Transverse colon (tissue), 4 donors: ENCODE measurements around the gene MAGI1. TPM values are rescaled to one million over a fixed set of nuclear protein-coding genes. Genes with fewer than 3 reads are reported as not detected.

Source experiments
- DNase-seq: peaks from one replicate; pipeline ENCODE4 v3.0.0-alpha.2; 2019
- H3K27ac ChIP-seq, 4 donors: fragments of 200-600 bp; sonication (generic); 2 replicates each; pipeline ENCODE4 v1.5.1; 2016 to 2018; ENCODE audit warnings: inconsistent platforms in 4 of 4
- H3K27me3 ChIP-seq: fragments of 200-600 bp; sonication (generic); 2 replicates; pipeline ENCODE4 v1.5.1; 2017; ENCODE audit warnings: inconsistent platforms
- H3K36me3 ChIP-seq, 4 donors: fragments of 200-600 bp; sonication (generic); 2 replicates each; pipeline ENCODE4 v1.5.1; 2017 to 2019; ENCODE audit warnings: inconsistent platforms in 4 of 4
- H3K4me1 ChIP-seq, 4 donors: fragments of 200-600 bp; sonication (generic); 2 replicates each; pipeline ENCODE4 v1.5.1; 2017 to 2020; ENCODE audit warnings: inconsistent platforms in 4 of 4
- H3K4me3 ChIP-seq, 4 donors: fragments of 200-600 bp; sonication (generic); 1 replicate in 1 of 4; 2 replicates in 3 of 4; pipeline versions ENCODE4 v1.5.1 to v1.6.1; 2017 to 2019; ENCODE audit warnings: inconsistent platforms in 4 of 4
- H3K9me3 ChIP-seq, 2 donors: fragments of 200-600 bp; sonication (generic); 2 replicates each; pipeline ENCODE4 v1.5.1; 2017 to 2019; ENCODE audit warnings: inconsistent platforms in 2 of 2
- CTCF ChIP-seq, 5 experiments: fragments of 200-600 bp in 3 of 5; fragments of 450-650 bp in 2 of 5; sonication (generic) in 3 of 5; IDR thresholded peaks; 1 replicate in 2 of 5; 2 replicates in 3 of 5; pipeline ENCODE4 v1.5.1; 2016 to 2017; ENCODE audit warnings: antibody characterized with exemption in 5 of 5, inconsistent platforms in 3 of 5, mild to moderate bottlenecking in 2 of 5, moderate library complexity in 1 of 5
- EP300 ChIP-seq: sonication (generic); formaldehyde crosslinking; IDR thresholded peaks from one replicate; pipeline ENCODE4 v1.6.1; 2017; ENCODE audit warnings: antibody characterized with exemption, low read depth
- POLR2A ChIP-seq: fragments of 450-650 bp; IDR thresholded peaks from one replicate; pipeline ENCODE4 v1.6.1; 2016; ENCODE audit warnings: antibody characterized with exemption, mild to moderate bottlenecking, moderate library complexity
- POLR2AphosphoS5 ChIP-seq, 3 donors: sonication (generic); formaldehyde crosslinking; IDR thresholded peaks; one replicate each; pipeline ENCODE4 v1.6.1; 2016; ENCODE audit warnings: antibody characterized with exemption in 3 of 3
- WGBS, 2 donors: methylation state at CpG; one replicate each; pipeline ENCODE4 v1.1.5; 2018; ENCODE audit warnings: low coverage in 1 of 2; 5-methylcytosine and 5-hydroxymethylcytosine counted together
- in situ Hi-C, 4 donors: fragments of 200-750 bp; cut with MboI; loops; one replicate each; pipeline versions ENCODE4 v1.15.0 to v1.15.1; 2017; ENCODE audit warnings: low sequenced_read_pairs in 3 of 4, low pct_ligation_motif_present in 1 of 4, low pct_unique_long_range_greater_than_20kb in 1 of 4
- intact Hi-C: fragments of 100-400 bp; cut with DNase I; formaldehyde crosslinking; loops from one replicate; pipeline ENCODE4 v1.15.1; 2023; ENCODE audit warnings: low total_unique reads
- total RNA-seq, 4 donors: library from RNA; depleted of rRNA; stranded (reverse); fragments of >200 nt; gene quantifications; one replicate each; pipeline ENCODE4 v1.1.0, GENCODE V29; 2016

The MAGI1 gene
- total RNA-seq, 4 donors from 2014 or later = 50.8 to 190 (median 67.4) TPM

- no peak for DNase-seq
- Histone ChIP-seq H3K36me3 (no peaks in the 10 kb centered on the region), H3K27ac (peak overlapping the region; percentile 20 to 59 (median 44)), H3K4me1 (peaks cover 5 to 26% (median 13%) of the 10 kb centered on the region in 4 donors), H3K27me3 (no peaks in the 10 kb centered on the region), H3K9me3 (no peaks in the 10 kb centered on the region), H3K4me3 (no peak overlapping the region)
- in situ Hi-C loops = loop anchor here in 2 of 4 donors (25.0 kb wide), 2 partner anchors 722 to 872 kb away; partner anchors contain the start of gene ADAMTS9 (in 1 of the 2)
- TF ChIP-seq POLR2A (no peak), POLR2AphosphoS5 (IDR thresholded peaks at IDR 0.05) (no peak), CTCF (IDR thresholded peaks at IDR 0.05) (no peak), EP300 (no peak)
- intact Hi-C loops = no loop called here
- 58 to 62% methylated on average over 3 of the region's 3 CpGs for WGBS, 2 donors
Measured at GRCh38 chr3:65409176-65409569, 629.5 kb downstream of the MAGI1 start.

GRCh38 chr3:65408531-65409175 lies 630.1 kb downstream of the MAGI1 start:
- no peaks in the 10 kb centered on the region for H3K27me3 ChIP-seq
- in situ Hi-C loops = loop anchor here in 2 of 4 donors (25.0 kb wide), 2 partner anchors 721 to 871 kb away; partner anchors contain the start of gene ADAMTS9 (in 1 of the 2)
- WGBS, 2 donors = 68 to 72% methylated on average over 6 of the region's 6 CpGs
- H3K9me3 ChIP-seq = no peaks in the 10 kb centered on the region
- H3K27ac ChIP-seq = peak overlapping the region; percentile 20 to 59 (median 44)
- no peak for DNase-seq
- TF ChIP-seq POLR2AphosphoS5 (IDR thresholded peaks at IDR 0.05) = no peak
- peak; percentile 34 for TF ChIP-seq EP300
- H3K4me1 ChIP-seq = peaks cover 5 to 21% (median 13%) of the 10 kb centered on the region in 4 donors
- H3K4me3 ChIP-seq = no peak overlapping the region
- intact Hi-C loops = no loop called here
- no peaks in the 10 kb centered on the region for H3K36me3 ChIP-seq

- no peak for TF ChIP-seq CTCF (IDR thresholded peaks at IDR 0.05)
- no peak for TF ChIP-seq EP300
- TF ChIP-seq POLR2AphosphoS5 (IDR thresholded peaks at IDR 0.05) = no peak
- TF ChIP-seq POLR2A = no peak
- no peaks in the 10 kb centered on the region for H3K36me3 ChIP-seq
- peaks cover 0 to 7% (median under 1%) of the 10 kb centered on the region in 4 donors for H3K4me1 ChIP-seq
- intact Hi-C loops (no loop called here), in situ Hi-C loops (loop anchor here in 2 of 4 donors (25.0 kb wide), 2 partner anchors 719 to 869 kb away; partner anchors contain the start of gene ADAMTS9 (in 1 of the 2))
- H3K4me3 ChIP-seq = no peak overlapping the region
- H3K9me3 ChIP-seq = no peaks in the 10 kb centered on the region
- 83 to 86% methylated on average over 3 to 4 of the region's 4 CpGs for WGBS, 2 donors
- no peaks in the 10 kb centered on the region for H3K27me3 ChIP-seq
- no peak overlapping the region for H3K27ac ChIP-seq
- DNase-seq = no peak
Measured at GRCh38 chr3:65406470-65406869, 632.2 kb downstream of the MAGI1 start.

- in situ Hi-C loops = loop anchor here in 2 of 4 donors (25.0 kb wide), 2 partner anchors 715 to 865 kb away; partner anchors contain the start of gene ADAMTS9 (in 1 of the 2)
- Histone ChIP-seq H3K4me1 (peaks cover 0 to 5% (median 0%) of the 10 kb centered on the region in 4 donors), H3K36me3 (no peaks in the 10 kb centered on the region), H3K4me3 (no peak overlapping the region), H3K9me3 (no peaks in the 10 kb centered on the region), H3K27me3 (no peaks in the 10 kb centered on the region), H3K27ac (peak overlapping the region in 3 of 4 donors; percentile 21 to 62 (median 55))
- DNase-seq = peak; percentile 30
- TF ChIP-seq POLR2AphosphoS5 (IDR thresholded peaks at IDR 0.05) (no peak), EP300 (no peak), CTCF (IDR thresholded peaks at IDR 0.05) (no peak), POLR2A (no peak)
- intact Hi-C loops = no loop called here
- 79% methylated on average over 7 of the region's 7 CpGs; no CpG with 5 or more reads in 1 of the 2 donors for WGBS, 2 donors
Measured at GRCh38 chr3:65402597-65402996, 636.1 kb downstream of the MAGI1 start.
